IMR-90 (cell line): ENCODE data around the gene DPYD. TPM values are rescaled to one million over a fixed set of nuclear protein-coding genes. Genes with fewer than 3 reads are reported as not detected.
A peak's percentile ranks its signal among the peaks of the same experiment; 100 is the strongest.

Source experiments
- ATAC-seq: fragments of 200-7000 bp; cut with Tn5 transposase; 2 replicates; pipeline ENCODE4 v1.9.1; 2020; ENCODE audit warnings: low read depth, mild to moderate bottlenecking, moderate library complexity
- BruUV-seq: library from RNA; stranded (reverse); fragments of 400-500 nt; replicated peaks from 2 replicates; lab custom pipeline; 2021; lab: Mats Ljungman, UMichigan
- CTCF ChIA-PET: fragments of 300-600 bp; formaldehyde crosslinking; extraction: SDS; loops from one replicate; lab custom pipeline; 2021; ENCODE audit warnings: antibody characterized with exemption; lab: Yijun Ruan, JAX
- POLR2A ChIA-PET: fragments of 300-600 bp; sonication (Branson Sonifier 250); formaldehyde crosslinking; loops from one replicate; lab custom pipeline; 2022; ENCODE audit warnings: antibody characterized with exemption; ENCODE audit not compliant: unreplicated experiment; lab: Charles Lee
- DNase-seq: peaks from one replicate; pipeline ENCODE4 v3.0.0; 2013
- H2AFZ ChIP-seq: replicated peaks from 2 replicates; pipeline ENCODE3; 2013; ENCODE audit warnings: low read length, mild to moderate bottlenecking; ENCODE audit not compliant: poor library complexity
- H2AK5ac ChIP-seq: 2 replicates; pipeline ENCODE4 v1.6.1; 2013; ENCODE audit warnings: low read depth, low read length, inconsistent platforms
- H2AK9ac ChIP-seq: replicated peaks from 2 replicates; pipeline ENCODE3; 2013; ENCODE audit warnings: mild to moderate bottlenecking, low read depth, low read length, moderate library complexity; ENCODE audit not compliant: poor library complexity
- H2BK120ac ChIP-seq: 2 replicates; pipeline ENCODE4 v1.6.1; 2013; ENCODE audit warnings: low read depth, low read length, inconsistent platforms
- H2BK15ac ChIP-seq: 3 replicates; pipeline ENCODE4 v1.6.1; 2013; ENCODE audit warnings: low read depth, low read length, inconsistent platforms
- H2BK20ac ChIP-seq: 2 replicates; pipeline ENCODE4 v1.6.1; 2013; ENCODE audit warnings: low read depth, mild to moderate bottlenecking, inconsistent platforms, low read length, moderate library complexity
- H2BK5ac ChIP-seq: 2 replicates; pipeline ENCODE4 v1.6.1; 2013; ENCODE audit warnings: mild to moderate bottlenecking, low read depth, low read length, inconsistent platforms; ENCODE audit not compliant: poor library complexity, severe bottlenecking
- H3K14ac ChIP-seq: replicated peaks from 2 replicates; pipeline ENCODE4 v1.6.1; 2013; ENCODE audit warnings: low read depth, low read length, inconsistent platforms
- H3K18ac ChIP-seq: 2 replicates; pipeline ENCODE4 v1.6.1; 2013; ENCODE audit warnings: low read depth, low read length, control low read depth
- H3K23ac ChIP-seq: 2 replicates; pipeline ENCODE4 v1.6.1; 2013; ENCODE audit warnings: low read depth, low read length, inconsistent platforms
- H3K27ac ChIP-seq: 2 replicates; pipeline ENCODE4 v1.5.1; 2013; ENCODE audit warnings: mild to moderate bottlenecking, control low read depth, low read length; ENCODE audit not compliant: insufficient read depth
- H3K27me3 ChIP-seq: 2 replicates; pipeline ENCODE4 v1.6.1; 2013; ENCODE audit warnings: low read length; ENCODE audit not compliant: control insufficient read depth, insufficient read depth
- H3K36me3 ChIP-seq: 2 replicates; pipeline ENCODE4 v1.6.1; 2013; ENCODE audit warnings: low read length, mixed read lengths; ENCODE audit not compliant: control insufficient read depth, insufficient read depth
- H3K4ac ChIP-seq: 2 replicates; pipeline ENCODE4 v1.6.1; 2013; ENCODE audit warnings: low read depth, low read length, inconsistent platforms
- H3K4me1 ChIP-seq: 2 replicates; pipeline ENCODE4 v1.6.1; 2013; ENCODE audit warnings: low read length, mixed read lengths; ENCODE audit not compliant: control insufficient read depth, insufficient read depth
- H3K4me2 ChIP-seq: 2 replicates; pipeline ENCODE4 v1.6.1; 2013; ENCODE audit warnings: low read depth, mild to moderate bottlenecking, control low read depth, low read length, moderate library complexity
- H3K4me3 ChIP-seq: 2 replicates; pipeline ENCODE4 v1.5.1; 2013; ENCODE audit warnings: low read depth, mild to moderate bottlenecking, control low read depth, low read length, moderate library complexity; ENCODE audit not compliant: insufficient read depth
- H3K56ac ChIP-seq: 2 replicates; pipeline ENCODE4 v1.6.1; 2013; ENCODE audit warnings: low read length, inconsistent platforms; ENCODE audit not compliant: insufficient read depth; ENCODE audit errors: extremely low read depth
- H3K79me1 ChIP-seq, 2 experiments: 2 replicates each; pipeline ENCODE4 v1.6.1; 2013; ENCODE audit warnings: low read length in 2 of 2, inconsistent platforms in 1 of 2, low read depth in 1 of 2
- H3K9ac ChIP-seq: 2 replicates; pipeline ENCODE4 v1.6.1; 2013; ENCODE audit warnings: low read depth, low read length, control low read depth
- H3K9me1 ChIP-seq: 2 replicates; pipeline ENCODE4 v1.6.1; 2013; ENCODE audit warnings: low read length, inconsistent platforms; ENCODE audit not compliant: insufficient read depth
- H3K9me3 ChIP-seq: 2 replicates; pipeline ENCODE4 v1.6.1; 2013; ENCODE audit warnings: low read length; ENCODE audit not compliant: control insufficient read depth, insufficient read depth
- H4K20me1 ChIP-seq: 2 replicates; pipeline ENCODE4 v1.6.1; 2013; ENCODE audit warnings: low read length, inconsistent platforms; ENCODE audit not compliant: insufficient read depth
- H4K5ac ChIP-seq: 2 replicates; pipeline ENCODE4 v1.6.1; 2013; ENCODE audit warnings: mild to moderate bottlenecking, low read depth, low read length, control low read depth
- H4K8ac ChIP-seq, 2 experiments: 2 replicates each; pipeline ENCODE4 v1.6.1; 2013; ENCODE audit warnings: low read depth in 2 of 2, low read length in 2 of 2, control low read depth in 1 of 2, inconsistent platforms in 1 of 2
- H4K91ac ChIP-seq: 2 replicates; pipeline ENCODE4 v1.6.1; 2013; ENCODE audit warnings: low read depth, low read length, inconsistent platforms; ENCODE audit not compliant: insufficient read depth
- NFE2L2 ChIP-seq: fragments of 150-350 bp; IDR thresholded peaks from 2 replicates; pipeline ENCODE4 v1.6.1; 2016; ENCODE audit warnings: low read depth, mild to moderate bottlenecking, low read length
- RAD21 ChIP-seq: IDR thresholded peaks from 2 replicates; pipeline ENCODE4 v1.6.1; 2012; ENCODE audit warnings: low read length, improper control_type of control experiment
- SMC3 ChIP-seq: fragments of 150-350 bp; IDR thresholded peaks from 2 replicates; pipeline ENCODE4 v1.6.1; 2016; ENCODE audit warnings: low read depth, mild to moderate bottlenecking, antibody characterized with exemption, low read length, moderate library complexity
- WGBS, 2 experiments: methylation state at CpG; one replicate each; pipeline versions ENCODE4 v1.1.5 to v1.1.7; 2013; ENCODE audit warnings: missing lambda C conversion rate in 2 of 2; ENCODE audit not compliant: insufficient read length in 1 of 2; ENCODE audit errors: extremely low coverage in 2 of 2; 5-methylcytosine and 5-hydroxymethylcytosine counted together
- dilution Hi-C: fragments of 300-500 bp; cut with HindIII; formaldehyde crosslinking; loops from one replicate; pipeline ENCODE4 v1.14.3; 2018; ENCODE audit warnings: low sequenced_read_pairs; ENCODE audit not compliant: unreplicated experiment
- in situ Hi-C: fragments of 300-500 bp; cut with MboI; formaldehyde crosslinking; loops from 3 replicates; pipeline ENCODE4 v1.14.3; 2019; ENCODE audit warnings: low sequenced_read_pairs, inconsistent platforms, mixed read lengths
- intact Hi-C: fragments of 100-400 bp; cut with micrococcal nuclease; formaldehyde crosslinking; loops from 2 replicates; pipeline ENCODE4 v1.10.0; 2022
- polyA plus RNA-seq, 3 experiments: library from polyadenylated mRNA; depleted of rRNA; stranded (reverse); fragments of >200 nt; gene quantifications; 2 replicates each; pipeline ENCODE4 v1.2.3, GENCODE V29; 2012; ENCODE audit warnings: low replicate concordance in 1 of 3
- total RNA-seq: library from RNA; depleted of rRNA; stranded (reverse); fragments of >200 nt; gene quantifications from 2 replicates; pipeline ENCODE4 v1.2.3, GENCODE V29; 2012
- TF ChIP-seq, protein P1 (sequence below): conservative IDR thresholded peaks from 2 replicates; pipeline ENCODE4 v1.5.1; 2012; ENCODE audit warnings: mild to moderate bottlenecking, low read depth, low read length, improper control_type of control experiment

DPYD gene
- total and polyA plus RNA-seq, 2 of the 4 experiments (the other 2 are of a cell fraction) = 9.3 to 47.3 TPM

DNA sequence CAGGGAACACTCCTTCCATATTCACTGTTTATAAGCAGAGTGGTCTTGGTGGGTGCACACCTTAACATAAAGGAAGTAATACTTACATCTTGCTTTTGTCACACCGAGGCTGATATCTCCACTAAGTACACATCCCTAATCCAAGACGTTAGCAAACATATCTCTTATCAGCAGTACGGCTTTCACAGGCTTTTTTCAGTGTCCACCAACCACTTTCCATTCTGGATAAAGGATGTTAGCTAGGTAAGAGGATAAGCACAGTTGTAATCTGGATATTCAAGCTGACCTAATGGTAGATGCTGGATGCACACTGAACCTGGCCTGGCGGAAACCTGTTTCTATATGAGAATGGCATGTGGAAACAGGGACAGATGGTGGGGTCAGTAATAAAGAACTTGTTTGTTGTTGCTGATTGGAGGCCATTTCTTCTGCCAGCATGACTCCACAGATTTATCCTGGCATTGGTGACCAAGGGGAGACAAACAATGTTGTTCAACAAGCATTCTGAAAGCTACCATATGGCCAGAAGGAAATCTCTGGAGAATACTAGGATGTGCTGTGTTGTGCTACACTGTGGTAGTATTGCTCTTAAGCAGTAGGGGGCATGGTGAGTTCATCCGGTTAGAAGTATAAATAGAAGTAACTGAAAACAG lies 782.8 kb downstream of the DPYD start:
- peak; percentile 78 for DNase-seq
- Histone ChIP-seq H3K27me3 (no peaks in the 10 kb centered on the region), H2BK120ac (peak overlapping the region; percentile 11; the same call in 1 of the 2 replicates), H3K23ac (no peak overlapping the region), H3K36me3 (no peaks in the 10 kb centered on the region), H3K4ac (peak overlapping the region; percentile 72), H3K9ac (no peak overlapping the region), H3K56ac (no peak overlapping the region), H2BK15ac (0 out of 3 replicates have a peak overlapping the region, but pooled peaks have one; percentile 18), H3K18ac (peak overlapping the region; percentile 66; the same call in 1 of the 2 replicates), H3K9me3 (no peaks in the 10 kb centered on the region), H2BK5ac (peak overlapping the region; percentile 55), H2AK5ac (no peak overlapping the region; the same call in 1 of the 2 replicates), H3K79me1 (no peaks in the 10 kb centered on the region), H2AK9ac (no peak overlapping the region), H3K27ac (no peak overlapping the region), H4K91ac (no peak overlapping the region), H3K14ac (peak overlapping the region; percentile 28; the same call in 1 of the 2 replicates), H4K5ac (peak overlapping the region; percentile 56), H3K4me1 (peaks cover 3% of the 10 kb centered on the region), H2AFZ (no peak overlapping the region), H3K4me2 (no peak overlapping the region), H4K20me1 (no peaks in the 10 kb centered on the region), H2BK20ac (no peak overlapping the region; the same call in 1 of the 2 replicates), H3K9me1 (no peaks in the 10 kb centered on the region), H4K8ac (peak overlapping the region in 1 of 2 experiments; percentile 61; a peak in 1 of 4 replicates), H3K4me3 (no peak overlapping the region)
- POLR2A ChIA-PET = no interaction called here
- TF ChIP-seq RAD21 (peak; percentile 65), NFE2L2 (no peak), SMC3 (peak; percentile 41; the same call in 1 of the 2 replicates)
- TF ChIP-seq, protein P1, sequence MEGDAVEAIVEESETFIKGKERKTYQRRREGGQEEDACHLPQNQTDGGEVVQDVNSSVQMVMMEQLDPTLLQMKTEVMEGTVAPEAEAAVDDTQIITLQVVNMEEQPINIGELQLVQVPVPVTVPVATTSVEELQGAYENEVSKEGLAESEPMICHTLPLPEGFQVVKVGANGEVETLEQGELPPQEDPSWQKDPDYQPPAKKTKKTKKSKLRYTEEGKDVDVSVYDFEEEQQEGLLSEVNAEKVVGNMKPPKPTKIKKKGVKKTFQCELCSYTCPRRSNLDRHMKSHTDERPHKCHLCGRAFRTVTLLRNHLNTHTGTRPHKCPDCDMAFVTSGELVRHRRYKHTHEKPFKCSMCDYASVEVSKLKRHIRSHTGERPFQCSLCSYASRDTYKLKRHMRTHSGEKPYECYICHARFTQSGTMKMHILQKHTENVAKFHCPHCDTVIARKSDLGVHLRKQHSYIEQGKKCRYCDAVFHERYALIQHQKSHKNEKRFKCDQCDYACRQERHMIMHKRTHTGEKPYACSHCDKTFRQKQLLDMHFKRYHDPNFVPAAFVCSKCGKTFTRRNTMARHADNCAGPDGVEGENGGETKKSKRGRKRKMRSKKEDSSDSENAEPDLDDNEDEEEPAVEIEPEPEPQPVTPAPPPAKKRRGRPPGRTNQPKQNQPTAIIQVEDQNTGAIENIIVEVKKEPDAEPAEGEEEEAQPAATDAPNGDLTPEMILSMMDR = peak; percentile 69
- dilution Hi-C loops = no loop called here
- ATAC-seq = peak; percentile 96
- CTCF ChIA-PET = interaction anchor here (0.8 to 1.3 kb wide), 6 partner anchors 9 to 89 kb away, joined by 3 to 6 read pairs (median 3); no protein-coding TSS in a partner anchor
- WGBS, 2 experiments = no CpG with 5 or more reads among the region's 5 CpGs
- in situ Hi-C loops = no loop called here
- BruUV-seq = no TSS peak
- intact Hi-C loops = loop anchor here (1.0 to 5.0 kb wide), 3 partner anchors 171 to 909 kb away; no protein-coding TSS in a partner anchor
